GM12878 (cell line): ENCODE data around the gene HMMR.

Experiments
- CTCF ChIP-seq, 3 experiments: IDR thresholded peaks in 2 of 3; conservative IDR thresholded peaks in 1 of 3; 2 replicates each; pipeline ENCODE4 v1.5.1; 2011; ENCODE audit warnings: low read depth in 3 of 3, low read length in 3 of 3, mild to moderate bottlenecking in 3 of 3, control low read depth in 2 of 3, moderate library complexity in 2 of 3, inconsistent platforms in 1 of 3, mixed read lengths in 1 of 3; ENCODE audit not compliant: control insufficient read depth in 2 of 3, insufficient read depth in 1 of 3; ENCODE audit errors: extremely low read depth in 1 of 3
- EP300 ChIP-seq, 2 experiments: fragments of 150-350 bp in 1 of 2; IDR thresholded peaks; 2 replicates each; pipeline ENCODE4 v1.6.1; 2011 to 2012; ENCODE audit warnings: low read depth in 2 of 2, low read length in 2 of 2, borderline replicate concordance in 1 of 2, improper control_type of control experiment in 1 of 2, inconsistent platforms in 1 of 2; ENCODE audit not compliant: control insufficient read depth in 1 of 2
- EZH2 ChIP-seq: IDR thresholded peaks from 2 replicates; pipeline ENCODE4 v1.6.1; 2012; ENCODE audit warnings: low read depth, mild to moderate bottlenecking, control low read depth, inconsistent platforms, low read length, borderline replicate concordance; ENCODE audit not compliant: control insufficient read depth
- HCFC1 ChIP-seq: fragments of 150-350 bp; IDR thresholded peaks from 2 replicates; pipeline ENCODE4 v1.6.1; 2014; ENCODE audit warnings: low read length
- REST ChIP-seq: IDR thresholded peaks from 2 replicates; pipeline ENCODE4 v1.6.1; 2012; ENCODE audit warnings: mild to moderate bottlenecking, low read depth, low read length
- ZNF217 ChIP-seq: fragments of 450-650 bp; IDR thresholded peaks from 2 replicates; pipeline ENCODE4 v1.6.1; 2017; ENCODE audit warnings: antibody characterized with exemption, mild to moderate bottlenecking

- TF ChIP-seq CTCF (IDR thresholded peaks at IDR 0.05 in 2 of 3, conservative IDR thresholded peaks at IDR 0.05 in 1 of 3; ENCODE audit: control insufficient read depth in 2 of 3, extremely low read depth in 1 of 3, insufficient read depth in 1 of 3, low read depth in 3 of 3, low read length in 3 of 3) (peak; percentile 37 to 58 (median 47); a peak in 4 of 6 replicates), HCFC1 (no peak), ZNF217 (no peak), EP300 (IDR thresholded peaks at IDR 0.05; ENCODE audit: borderline replicate concordance in 1 of 2, control insufficient read depth in 1 of 2, low read depth in 2 of 2, low read length in 2 of 2) (no peak), EZH2 (no peak), REST (no peak)
These were observed 43.0 kb downstream of the HMMR start for GRCh38 chr5:163503106-163504078.
